NCI-H1105 treated with DMSO at 0.1 percent for 48 hours (cell line): Measurements from ENCODE around the gene LMOD3.

Experiments
- DNase-seq: peaks from one replicate; lab custom pipeline; 2025; lab: John Stamatoyannopoulos, UW

LMOD3 gene

DNA sequence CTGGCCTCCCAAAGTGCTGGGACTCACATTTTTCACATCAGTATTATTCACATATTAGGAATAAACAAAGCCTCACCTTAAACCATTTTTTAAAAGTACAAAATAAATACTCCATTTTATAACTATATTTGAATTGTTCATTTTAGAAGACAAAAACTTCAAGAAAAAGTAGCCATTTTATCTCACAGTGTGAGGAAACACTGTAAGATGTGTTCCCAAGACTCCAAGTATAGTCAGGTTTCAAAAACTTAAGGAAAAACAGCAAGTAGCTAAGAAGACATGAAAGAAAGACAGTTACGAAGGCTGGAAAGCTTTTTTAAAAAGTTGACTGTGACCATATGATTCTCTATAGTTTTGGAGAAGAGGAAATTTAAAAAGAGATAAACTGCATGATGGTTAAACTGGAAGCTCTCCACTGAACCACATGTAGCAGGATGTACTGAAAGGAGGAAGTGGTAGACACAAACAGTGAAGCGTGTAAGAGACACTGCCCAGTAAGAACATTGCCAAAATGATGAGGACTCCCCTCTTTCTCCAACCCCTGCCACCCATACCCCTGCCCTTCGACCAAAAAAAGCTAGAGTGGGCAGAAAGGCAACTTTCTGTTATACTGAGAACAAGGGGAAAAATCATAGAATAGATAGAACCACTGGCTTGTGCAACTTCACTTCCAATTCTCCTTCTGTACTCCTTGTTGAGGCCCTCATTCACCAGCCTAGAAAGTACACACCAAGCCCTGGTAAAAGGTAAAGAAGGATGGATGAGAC, 64.0 kb downstream of the LMOD3 start:
- DNase-seq = no peak
